HepG2 (cell line): ENCODE results near the gene SH2D5. TPM values are rescaled to one million over a fixed set of nuclear protein-coding genes. Genes with fewer than 3 reads are reported as not detected.

Source experiments
- FOXJ3 ChIP-seq: sonication (generic); formaldehyde crosslinking; IDR thresholded peaks from 2 replicates; pipeline ENCODE4 v1.4.0; 2020; ENCODE audit warnings: missing genetic modification reagents, mild to moderate bottlenecking, borderline replicate concordance
- MBD4 ChIP-seq: IDR thresholded peaks from 2 replicates; pipeline ENCODE4 v1.6.1; 2012; ENCODE audit warnings: low read length, inconsistent platforms, borderline replicate concordance
- MEIS1 ChIP-seq: sonication (generic); formaldehyde crosslinking; IDR thresholded peaks from 2 replicates; pipeline ENCODE4 v1.9.0; 2021; ENCODE audit warnings: mild to moderate bottlenecking, missing genetic modification reagents, moderate library complexity, borderline replicate concordance
- NFAT5 ChIP-seq: sonication (generic); formaldehyde crosslinking; IDR thresholded peaks from 2 replicates; pipeline ENCODE4 v1.4.0; 2020; ENCODE audit warnings: missing genetic modification reagents
- NFIB ChIP-seq: sonication (generic); formaldehyde crosslinking; IDR thresholded peaks from 2 replicates; pipeline ENCODE4 v1.9.0; 2021; ENCODE audit warnings: missing genetic modification reagents, mild to moderate bottlenecking, borderline replicate concordance
- TARDBP ChIP-seq: sonication (generic); formaldehyde crosslinking; IDR thresholded peaks from 2 replicates; pipeline ENCODE4 v1.8.0; 2022; ENCODE audit warnings: mild to moderate bottlenecking, missing genetic modification reagents
- polyA plus RNA-seq, 8 experiments: library from polyadenylated mRNA; depleted of rRNA in 3 of 8; stranded (reverse) in 7 of 8; unstranded in 1 of 8; fragments of >200 nt; fragmentation: Illumina TruSeq in 4 of 8; extraction: Trizol in 4 of 8; gene quantifications; 2 replicates each; pipeline versions ENCODE4 v1.2.1 to v1.2.3, GENCODE V29; 2011 to 2016; ENCODE audit warnings: low read depth in 4 of 8, missing spikeins in 1 of 8, mixed read lengths in 1 of 8; ENCODE audit not compliant: insufficient read depth in 1 of 8
- total RNA-seq, 5 experiments: library from RNA; depleted of rRNA; stranded (reverse); fragments of >200 nt; fragmentation: Illumina TruSeq; extraction: Trizol; gene quantifications; 2 replicates each; pipeline ENCODE4 v1.2.3, GENCODE V29; 2016; ENCODE audit warnings: low read depth in 1 of 5
- TF ChIP-seq, protein P1 (sequence below): sonication (generic); formaldehyde crosslinking; IDR thresholded peaks from 2 replicates; pipeline ENCODE4 v1.5.0; 2020; ENCODE audit warnings: mild to moderate bottlenecking, missing genetic modification reagents, borderline replicate concordance

Gene SH2D5
- total and polyA plus RNA-seq, 2 of the 13 experiments (the other 11 are each of a cell fraction or from before 2014, with no cell fraction given): 1.2 to 3.4 TPM

- TF ChIP-seq, protein P1, sequence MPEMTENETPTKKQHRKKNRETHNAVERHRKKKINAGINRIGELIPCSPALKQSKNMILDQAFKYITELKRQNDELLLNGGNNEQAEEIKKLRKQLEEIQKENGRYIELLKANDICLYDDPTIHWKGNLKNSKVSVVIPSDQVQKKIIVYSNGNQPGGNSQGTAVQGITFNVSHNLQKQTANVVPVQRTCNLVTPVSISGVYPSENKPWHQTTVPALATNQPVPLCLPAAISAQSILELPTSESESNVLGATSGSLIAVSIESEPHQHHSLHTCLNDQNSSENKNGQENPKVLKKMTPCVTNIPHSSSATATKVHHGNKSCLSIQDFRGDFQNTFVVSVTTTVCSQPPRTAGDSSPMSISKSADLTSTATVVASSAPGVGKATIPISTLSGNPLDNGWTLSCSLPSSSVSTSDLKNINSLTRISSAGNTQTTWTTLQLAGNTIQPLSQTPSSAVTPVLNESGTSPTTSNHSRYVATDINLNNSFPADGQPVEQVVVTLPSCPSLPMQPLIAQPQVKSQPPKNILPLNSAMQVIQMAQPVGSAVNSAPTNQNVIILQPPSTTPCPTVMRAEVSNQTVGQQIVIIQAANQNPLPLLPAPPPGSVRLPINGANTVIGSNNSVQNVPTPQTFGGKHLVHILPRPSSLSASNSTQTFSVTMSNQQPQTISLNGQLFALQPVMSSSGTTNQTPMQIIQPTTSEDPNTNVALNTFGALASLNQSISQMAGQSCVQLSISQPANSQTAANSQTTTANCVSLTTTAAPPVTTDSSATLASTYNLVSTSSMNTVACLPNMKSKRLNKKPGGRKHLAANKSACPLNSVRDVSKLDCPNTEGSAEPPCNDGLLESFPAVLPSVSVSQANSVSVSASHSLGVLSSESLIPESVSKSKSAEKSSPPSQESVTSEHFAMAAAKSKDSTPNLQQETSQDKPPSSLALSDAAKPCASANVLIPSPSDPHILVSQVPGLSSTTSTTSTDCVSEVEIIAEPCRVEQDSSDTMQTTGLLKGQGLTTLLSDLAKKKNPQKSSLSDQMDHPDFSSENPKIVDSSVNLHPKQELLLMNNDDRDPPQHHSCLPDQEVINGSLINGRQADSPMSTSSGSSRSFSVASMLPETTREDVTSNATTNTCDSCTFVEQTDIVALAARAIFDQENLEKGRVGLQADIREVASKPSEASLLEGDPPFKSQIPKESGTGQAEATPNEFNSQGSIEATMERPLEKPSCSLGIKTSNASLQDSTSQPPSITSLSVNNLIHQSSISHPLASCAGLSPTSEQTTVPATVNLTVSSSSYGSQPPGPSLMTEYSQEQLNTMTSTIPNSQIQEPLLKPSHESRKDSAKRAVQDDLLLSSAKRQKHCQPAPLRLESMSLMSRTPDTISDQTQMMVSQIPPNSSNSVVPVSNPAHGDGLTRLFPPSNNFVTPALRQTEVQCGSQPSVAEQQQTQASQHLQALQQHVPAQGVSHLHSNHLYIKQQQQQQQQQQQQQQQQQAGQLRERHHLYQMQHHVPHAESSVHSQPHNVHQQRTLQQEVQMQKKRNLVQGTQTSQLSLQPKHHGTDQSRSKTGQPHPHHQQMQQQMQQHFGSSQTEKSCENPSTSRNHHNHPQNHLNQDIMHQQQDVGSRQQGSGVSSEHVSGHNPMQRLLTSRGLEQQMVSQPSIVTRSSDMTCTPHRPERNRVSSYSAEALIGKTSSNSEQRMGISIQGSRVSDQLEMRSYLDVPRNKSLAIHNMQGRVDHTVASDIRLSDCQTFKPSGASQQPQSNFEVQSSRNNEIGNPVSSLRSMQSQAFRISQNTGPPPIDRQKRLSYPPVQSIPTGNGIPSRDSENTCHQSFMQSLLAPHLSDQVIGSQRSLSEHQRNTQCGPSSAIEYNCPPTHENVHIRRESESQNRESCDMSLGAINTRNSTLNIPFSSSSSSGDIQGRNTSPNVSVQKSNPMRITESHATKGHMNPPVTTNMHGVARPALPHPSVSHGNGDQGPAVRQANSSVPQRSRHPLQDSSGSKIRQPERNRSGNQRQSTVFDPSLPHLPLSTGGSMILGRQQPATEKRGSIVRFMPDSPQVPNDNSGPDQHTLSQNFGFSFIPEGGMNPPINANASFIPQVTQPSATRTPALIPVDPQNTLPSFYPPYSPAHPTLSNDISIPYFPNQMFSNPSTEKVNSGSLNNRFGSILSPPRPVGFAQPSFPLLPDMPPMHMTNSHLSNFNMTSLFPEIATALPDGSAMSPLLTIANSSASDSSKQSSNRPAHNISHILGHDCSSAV: no peak
- TF ChIP-seq FOXJ3 (CRISPR knock-in tag) (no peak), NFAT5 (CRISPR knock-in tag) (no peak), TARDBP (CRISPR knock-in tag) (no peak), MBD4 (no peak), MEIS1 (no peak), NFIB (CRISPR knock-in tag) (no peak)
- TF ChIP-seq, all 625 proteins: peak for 3
These were observed 16.3 kb downstream of the SH2D5 start (continued) for GRCh38 chr1:20716232-20716631.
